MCF 10A (cell line): ENCODE data around the gene SCAF11. TPM values are rescaled to one million over a fixed set of nuclear protein-coding genes. Genes with fewer than 3 reads are reported as not detected.
"Not testable (repeated sequence)": the region's sequence is repeated elsewhere in the genome, so short reads cannot be mapped to it uniquely, and the experiment has no call there.

ENCODE experiments used
- Bru-seq: library from RNA; stranded (reverse); fragments of 400-500 nt; gene quantifications from one replicate; lab custom pipeline; 2021; lab: Mats Ljungman, UMichigan
- BruChase-seq, 2 experiments: library from RNA; stranded (reverse); fragments of 400-500 nt; gene quantifications; one replicate each; lab custom pipeline; 2021; lab: Mats Ljungman, UMichigan
- BruUV-seq: library from RNA; stranded (reverse); fragments of 400-500 nt; replicated peaks from 2 replicates; lab custom pipeline; 2021; lab: Mats Ljungman, UMichigan
- CTCF ChIA-PET: fragments of 300-600 bp; sonication (Branson Sonifier 250); formaldehyde crosslinking; extraction: SDS; loops from one replicate; lab custom pipeline; 2021; ENCODE audit warnings: antibody characterized with exemption, inconsistent platforms; lab: Yijun Ruan, JAX
- POLR2A ChIA-PET: fragments of 300-600, 350-650 bp; sonication (Branson Sonifier 250); formaldehyde crosslinking; extraction: SDS; loops from one replicate; lab custom pipeline; 2020; ENCODE audit warnings: antibody characterized with exemption, inconsistent platforms; lab: Yijun Ruan, JAX
- DNase-seq: peaks from one replicate; pipeline ENCODE4 v3.0.0-alpha.2; 2018; ENCODE audit not compliant: unreplicated experiment
- H3K27ac Mint-ChIP-seq: one replicate; pipeline ENCODE4 v1.8.0; 2022; ENCODE audit warnings: mild to moderate bottlenecking, low read depth, mixed read lengths; ENCODE audit not compliant: unreplicated experiment
- H3K27me3 Mint-ChIP-seq: one replicate; pipeline ENCODE4 v1.8.0; 2022; ENCODE audit warnings: mixed read lengths; ENCODE audit not compliant: insufficient read depth, unreplicated experiment
- H3K36me3 Mint-ChIP-seq: one replicate; pipeline ENCODE4 v1.8.0; 2022; ENCODE audit warnings: mild to moderate bottlenecking, moderate library complexity, mixed read lengths; ENCODE audit not compliant: insufficient read depth, unreplicated experiment
- H3K4me1 Mint-ChIP-seq: one replicate; pipeline ENCODE4 v1.8.0; 2022; ENCODE audit warnings: mixed read lengths; ENCODE audit not compliant: insufficient read depth, unreplicated experiment
- H3K4me3 Mint-ChIP-seq: one replicate; pipeline ENCODE4 v1.8.0; 2022; ENCODE audit warnings: mild to moderate bottlenecking, moderate library complexity, mixed read lengths; ENCODE audit not compliant: unreplicated experiment
- H3K9me3 Mint-ChIP-seq: one replicate; pipeline ENCODE4 v1.8.0; 2022; ENCODE audit warnings: mixed read lengths; ENCODE audit not compliant: unreplicated experiment
- CTCF ChIP-seq: fragments of 200-600 bp; IDR thresholded peaks from one replicate; pipeline ENCODE4 v1.8.0; 2022; ENCODE audit warnings: antibody characterized with exemption, mild to moderate bottlenecking; ENCODE audit not compliant: unreplicated experiment
- intact Hi-C: fragments of 100-400 bp; cut with micrococcal nuclease; formaldehyde crosslinking; loops from 2 replicates; pipeline ENCODE4 v1.14.1; 2022
- long read RNA-seq: library from polyadenylated mRNA; stranded (forward); transcript quantifications from one replicate; pipeline ENCODE4 v2.0.0, GENCODE V29; 2022
- total RNA-seq: library from RNA; stranded (reverse); gene quantifications from 2 replicates; pipeline ENCODE4 v1.2.3, GENCODE V29; 2022

Gene SCAF11
- total RNA-seq = 106 and 107 TPM in 2 replicates
- Bru-seq, nascent RNA = percentile 95 among the genes with signal in this experiment
- percentile 96 among the genes with signal in this experiment for BruChase-seq, experiment 1, labeled RNA remaining after a 6-hour chase
- BruChase-seq, experiment 2, labeled RNA remaining after a 2-hour chase = percentile 94 among the genes with signal in this experiment
- long read RNA-seq, full-length matches to known transcripts = 72 of 119 reads
- long read RNA-seq, partial matches to known transcripts = 17 of 119 reads
- long read RNA-seq, other reads (novel, unspliced or antisense) = 30 of 119 reads

- H3K4me1 Mint-ChIP-seq = peaks cover 31% of the 10 kb centered on the region
- peak within 1 kb of the TSS; percentile 93 for H3K27ac Mint-ChIP-seq
- H3K4me3 Mint-ChIP-seq = peak within 1 kb of the TSS; percentile 91
- intact Hi-C loops = loop anchor here (2.0 to 5.0 kb wide), 5 partner anchors 82 to 687 kb away; partner anchors contain the start of genes ARID2 and SLC38A1
- H3K9me3 Mint-ChIP-seq = no peaks in the 10 kb centered on the region
- ChIA-PET CTCF (interaction anchor here (0.6 to 2.9 kb wide), 21 partner anchors 11 to 1029 kb away, joined by 3 to 8 read pairs (median 3); no protein-coding TSS in a partner anchor), POLR2A (interaction anchor here (0.6 to 4.7 kb wide), 66 partner anchors 10 to 1716 kb away, joined by 3 to 38 read pairs (median 4); partner anchors contain the start of genes ARID2, RPAP3 and SLC38A1)
- peaks cover 18% of the 10 kb centered on the region for H3K36me3 Mint-ChIP-seq
- BruUV-seq = no TSS peak
- peak; percentile 99 for DNase-seq
- peak; percentile 85 for TF ChIP-seq CTCF
- no peaks in the 10 kb centered on the region for H3K27me3 Mint-ChIP-seq
Observed at GRCh38 chr12:45990468-45991283, at the start of gene SCAF11. Gene SCAF11, minus strand, starts transcription at chr12:45990574. Its CDS starts 26,407 bp downstream, at chr12:45964167.

GRCh38 chr12:46037066-46037465, 46.7 kb upstream of the SCAF11 start:
- BruUV-seq, H3K9me3 Mint-ChIP-seq, CTCF ChIA-PET, H3K27ac Mint-ChIP-seq, POLR2A ChIA-PET, H3K27me3 Mint-ChIP-seq, H3K4me1 Mint-ChIP-seq, H3K4me3 Mint-ChIP-seq, intact Hi-C loops, H3K36me3 Mint-ChIP-seq, DNase-seq: not testable (repeated sequence)

- no peaks in the 10 kb centered on the region for H3K36me3 Mint-ChIP-seq
- CTCF ChIA-PET = no interaction called here
- intact Hi-C loops = no loop called here
- no peak overlapping the region for H3K4me3 Mint-ChIP-seq
- POLR2A ChIA-PET = interaction anchor here (0.9 to 1.2 kb wide), 2 partner anchors 35 to 36 kb away, joined by 3 read pairs; partner anchors contain the start of gene SCAF11
- H3K27me3 Mint-ChIP-seq = peaks cover 4% of the 10 kb centered on the region
- no TSS peak for BruUV-seq
- TF ChIP-seq CTCF = no peak
- no peak for DNase-seq
- no peak overlapping the region for H3K27ac Mint-ChIP-seq
- peaks cover 32% of the 10 kb centered on the region for H3K9me3 Mint-ChIP-seq
- no peaks in the 10 kb centered on the region for H3K4me1 Mint-ChIP-seq
Observed at GRCh38 chr12:46027172-46027571, 36.8 kb upstream of the SCAF11 start.

- Mint-ChIP-seq H3K4me1 (no peaks in the 10 kb centered on the region), H3K36me3 (no peaks in the 10 kb centered on the region), H3K9me3 (peaks cover 49% of the 10 kb centered on the region), H3K27me3 (peaks cover 35% of the 10 kb centered on the region), H3K4me3 (no peak overlapping the region), H3K27ac (no peak overlapping the region)
- no TSS peak for BruUV-seq
- DNase-seq = no peak
- POLR2A ChIA-PET = no interaction called here
- intact Hi-C loops = no loop called here
- TF ChIP-seq CTCF = no peak
- CTCF ChIA-PET = no interaction called here
Observed at GRCh38 chr12:46024099-46024498, 33.7 kb upstream of the SCAF11 start.
